ENCODE measurements around the gene PSKH1. TPM values are rescaled to one million over a fixed set of nuclear protein-coding genes. Genes with fewer than 3 reads are reported as not detected.

Gene PSKH1
- total RNA-seq (10 to 100 TPM; 13.0 to 31.3 (median 26.0) TPM), polyA plus RNA-seq (10 to 100 TPM in 1 of 3 donors, 1 to 10 TPM in 2; 5.0 to 16.2 (median 6.8) TPM)
- long read RNA-seq, donor 1, partial matches to known transcripts, result 5 of 11 reads
- long read RNA-seq, donor 1, other reads (novel, unspliced or antisense), result 0 of 11 reads
- long read RNA-seq, donor 2, transcript PSKH1-201 (3 exons, 3,481 nt), result major isoform, 6 of 9 reads
- long read RNA-seq, donor 2, partial matches to known transcripts, result 0 of 9 reads
- long read RNA-seq, donor 2, other reads (novel, unspliced or antisense), result 0 of 9 reads

GRCh38 chr16:67892899-67893742 is at the start of gene PSKH1:
Gene PSKH1 (plus strand): TSS chr16:67893254. CDS start chr16:67908750, 15,496 bp downstream.
- TF ChIP-seq POLR2AphosphoS5 (IDR thresholded peaks at IDR 0.05), result peak; percentile 82 to 90 (median 87)
- TF ChIP-seq POLR2A (IDR thresholded peaks at IDR 0.05), result peak in 2 of 3 donors; percentile 27 to 74
- peak in 2 of 11 experiments; percentile 9 to 39 for TF ChIP-seq CTCF (IDR thresholded peaks at IDR 0.05 in 8 of 11, conservative IDR thresholded peaks at IDR 0.05 in 3 of 11)
- Histone ChIP-seq H3K4me1 (peaks cover 21 to 59% (median 45%) of the 10 kb centered on the region in 6 donors), H3K9me3 (no peaks in the 10 kb centered on the region), H3K36me3 (no peaks in the 10 kb centered on the region), H3K27me3 (replicated peaks in 1 of 7) (no peaks in the 10 kb centered on the region), H3K4me3 (peak within 1 kb of the TSS; percentile 86 to 97 (median 92)), H3K27ac (peak within 1 kb of the TSS; percentile 88 to 97 (median 94))
- peak; percentile 99 for DNase-seq
- intact Hi-C loops (cut with DNase I; ENCODE audit: low total_unique reads), result no loop called here
- WGBS, 5 donors, result 1% methylated on average over 47 to 90 of the region's 90 CpGs

GRCh38 chr16:67843343-67843765 is 49.7 kb upstream of the PSKH1 start:
- Histone ChIP-seq H3K36me3 (no peaks in the 10 kb centered on the region), H3K4me3 (peak overlapping the region; percentile 59 to 97 (median 81)), H3K27me3 (replicated peaks in 1 of 7) (no peaks in the 10 kb centered on the region), H3K9me3 (no peaks in the 10 kb centered on the region), H3K27ac (peak overlapping the region; percentile 98 to 100 (median 100)), H3K4me1 (peaks cover 38 to 62% (median 55%) of the 10 kb centered on the region in 6 donors)
- intact Hi-C loops (cut with DNase I; ENCODE audit: low total_unique reads), result loop anchor here (10.0 kb wide), 1 partner anchor 91 kb away; the partner anchor contains the start of genes CTRL and PSMB10
- WGBS, 5 donors, result 5 to 28% (median 16%) methylated on average over 8 to 11 of the region's 11 CpGs
- DNase-seq, result no peak
- TF ChIP-seq POLR2A (IDR thresholded peaks at IDR 0.05) (no peak), CTCF (IDR thresholded peaks at IDR 0.05 in 8 of 11, conservative IDR thresholded peaks at IDR 0.05 in 3 of 11) (no peak), POLR2AphosphoS5 (IDR thresholded peaks at IDR 0.05) (peak in 1 of 3 donors; percentile 7)

- DNase-seq, result no peak
- intact Hi-C loops (cut with DNase I; ENCODE audit: low total_unique reads), result loop anchor here (10.0 kb wide), 1 partner anchor 90 kb away; the partner anchor contains the start of genes CTRL and PSMB10
- Histone ChIP-seq H3K27me3 (replicated peaks in 1 of 7) (no peaks in the 10 kb centered on the region), H3K36me3 (peaks cover 0 to 3% (median 0%) of the 10 kb centered on the region in 6 donors), H3K4me1 (peaks cover 40 to 73% (median 64%) of the 10 kb centered on the region in 6 donors), H3K9me3 (no peaks in the 10 kb centered on the region), H3K27ac (peak overlapping the region in 4 of 8 donors; percentile 99 to 100 (median 100)), H3K4me3 (peak overlapping the region in 3 of 8 donors; percentile 81 to 97 (median 81))
- 89 to 94% (median 92%) methylated on average over 4 of the region's 4 CpGs for WGBS, 5 donors
- TF ChIP-seq POLR2AphosphoS5 (IDR thresholded peaks at IDR 0.05) (no peak), POLR2A (IDR thresholded peaks at IDR 0.05) (no peak), CTCF (IDR thresholded peaks at IDR 0.05 in 8 of 11, conservative IDR thresholded peaks at IDR 0.05 in 3 of 11) (no peak)
These were observed 48.6 kb upstream of the PSKH1 start for GRCh38 chr16:67844497-67844896.
